ENCODE data around the gene MARCHF4. TPM values are rescaled to one million over a fixed set of nuclear protein-coding genes. Genes with fewer than 3 reads are reported as not detected.

MARCHF4 gene
- total RNA-seq, 2 donors from 2014 or later: 0.51 to 0.86 TPM

- Mint-ChIP-seq H3K4me3 (no peak overlapping the region), H3K4me1 (peaks cover 64% of the 10 kb centered on the region), H3K27ac (peak overlapping the region; percentile 14), H3K9me3 (no peaks in the 10 kb centered on the region), H3K27me3 (ENCODE audit: insufficient read depth) (no peaks in the 10 kb centered on the region), H3K36me3 (ENCODE audit: low read depth) (no peaks in the 10 kb centered on the region)
- Histone ChIP-seq H3K36me3 (ENCODE audit: control insufficient read depth, insufficient read depth, low read length) (no peaks in the 10 kb centered on the region), H3K9ac (ENCODE audit: extremely low read depth, low read length, poor library complexity, severe bottlenecking) (peak overlapping the region; percentile 21), H3K4me3 (ENCODE audit: low read length) (peak overlapping the region; percentile 33), H3K27me3 (ENCODE audit: control insufficient read depth, insufficient read depth, low read length, poor library complexity, severe bottlenecking) (no peaks in the 10 kb centered on the region), H3K4me1 (ENCODE audit: control insufficient read depth, insufficient read depth, low read length) (peaks cover 26% of the 10 kb centered on the region), H3K27ac (ENCODE audit: low read depth, low read length) (no peak overlapping the region), H3K9me3 (ENCODE audit: control insufficient read depth, low read length) (no peaks in the 10 kb centered on the region)
- peak; percentile 73 for DNase-seq
- no peak for TF ChIP-seq CTCF (conservative IDR thresholded peaks at IDR 0.05)
- 44 to 61% methylated on average over 2 to 3 of the region's 3 CpGs for WGBS, 2 experiments (ENCODE audit: insufficient coverage in 1 of 2, insufficient read length in 1 of 2)
These were observed 26.4 kb downstream of the MARCHF4 start for GRCh38 chr2:216345846-216346245.

- peaks cover 32% of the 10 kb centered on the region for H3K4me1 ChIP-seq (ENCODE audit: control insufficient read depth, insufficient read depth, low read length)
- Mint-ChIP-seq H3K36me3 (ENCODE audit: low read depth) (no peaks in the 10 kb centered on the region), H3K27me3 (ENCODE audit: insufficient read depth) (no peaks in the 10 kb centered on the region), H3K9me3 (no peaks in the 10 kb centered on the region), H3K4me3 (no peak overlapping the region), H3K27ac (peak overlapping the region; percentile 45), H3K4me1 (peaks cover 68% of the 10 kb centered on the region)
- 45 to 54% methylated on average over 4 of the region's 4 CpGs for WGBS, 2 experiments (ENCODE audit: insufficient coverage in 1 of 2, insufficient read length in 1 of 2)
- DNase-seq: no peak
- TF ChIP-seq CTCF (conservative IDR thresholded peaks at IDR 0.05): no peak
- H3K27ac ChIP-seq (ENCODE audit: low read depth, low read length): no peak overlapping the region
- no peaks in the 10 kb centered on the region for H3K9me3 ChIP-seq (ENCODE audit: control insufficient read depth, low read length)
- no peaks in the 10 kb centered on the region for H3K36me3 ChIP-seq (ENCODE audit: control insufficient read depth, insufficient read depth, low read length)
- peak overlapping the region; percentile 33 for H3K4me3 ChIP-seq (ENCODE audit: low read length)
- H3K27me3 ChIP-seq (ENCODE audit: control insufficient read depth, insufficient read depth, low read length, poor library complexity, severe bottlenecking): no peaks in the 10 kb centered on the region
- H3K9ac ChIP-seq (ENCODE audit: extremely low read depth, low read length, poor library complexity, severe bottlenecking): peak overlapping the region; percentile 17
These were observed 27.4 kb downstream of the MARCHF4 start for GRCh38 chr2:216344950-216345300.

GRCh38 chr2:216344206-216344949 is 27.9 kb downstream of the MARCHF4 start:
- TF ChIP-seq CTCF (conservative IDR thresholded peaks at IDR 0.05): no peak
- Histone ChIP-seq H3K9ac (ENCODE audit: extremely low read depth, low read length, poor library complexity, severe bottlenecking) (no peak overlapping the region), H3K27me3 (ENCODE audit: control insufficient read depth, insufficient read depth, low read length, poor library complexity, severe bottlenecking) (no peaks in the 10 kb centered on the region), H3K4me3 (ENCODE audit: low read length) (no peak overlapping the region), H3K27ac (ENCODE audit: low read depth, low read length) (no peak overlapping the region), H3K36me3 (ENCODE audit: control insufficient read depth, insufficient read depth, low read length) (no peaks in the 10 kb centered on the region), H3K9me3 (ENCODE audit: control insufficient read depth, low read length) (no peaks in the 10 kb centered on the region), H3K4me1 (ENCODE audit: control insufficient read depth, insufficient read depth, low read length) (peaks cover 32% of the 10 kb centered on the region)
- no peaks in the 10 kb centered on the region for H3K36me3 Mint-ChIP-seq (ENCODE audit: low read depth)
- WGBS, 2 experiments (ENCODE audit: insufficient coverage in 1 of 2, insufficient read length in 1 of 2): 61 to 73% methylated on average over 7 to 9 of the region's 9 CpGs
- no peaks in the 10 kb centered on the region for H3K27me3 Mint-ChIP-seq (ENCODE audit: insufficient read depth)
- H3K27ac Mint-ChIP-seq: no peak overlapping the region
- H3K4me3 Mint-ChIP-seq: no peak overlapping the region
- no peaks in the 10 kb centered on the region for H3K9me3 Mint-ChIP-seq
- peaks cover 68% of the 10 kb centered on the region for H3K4me1 Mint-ChIP-seq
- peak; percentile 61 for DNase-seq

All from endodermal cell (in vitro differentiated cells).